Esophagus muscularis mucosa (tissue), 4 donors: ENCODE measurements around the gene BLNK. TPM values are rescaled to one million over a fixed set of nuclear protein-coding genes. Genes with fewer than 3 reads are reported as not detected.

Experiments
- DNase-seq: peaks from one replicate; pipeline ENCODE4 v3.0.0-alpha.2; 2017; ENCODE audit errors: extremely low spot score
- H3K27ac ChIP-seq, 4 donors: fragments of 200-600 bp; sonication (generic); replicated peaks in 1 of 4; 1 replicate in 3 of 4; 2 replicates in 1 of 4; pipeline ENCODE4 v1.5.1; 2016 to 2019; ENCODE audit warnings: mild to moderate bottlenecking in 1 of 4
- H3K27me3 ChIP-seq, 4 donors: fragments of 200-600 bp; sonication (generic); one replicate each; pipeline versions ENCODE4 v1.5.1 to v1.6.0; 2016 to 2019
- H3K36me3 ChIP-seq, 4 donors: fragments of 200-600 bp; sonication (generic); one replicate each; pipeline ENCODE4 v1.5.1; 2016 to 2019
- H3K4me1 ChIP-seq, 4 donors: fragments of 200-600 bp; sonication (generic); one replicate each; pipeline ENCODE4 v1.5.1; 2016 to 2019
- H3K4me3 ChIP-seq, 4 donors: fragments of 200-600 bp; sonication (generic); 1 replicate in 2 of 4; 2 replicates in 2 of 4; pipeline ENCODE4 v1.5.1; 2016 to 2019; ENCODE audit warnings: mild to moderate bottlenecking in 4 of 4, moderate library complexity in 1 of 4
- H3K9me3 ChIP-seq, 4 donors: fragments of 200-600 bp; sonication (generic); 1 replicate in 3 of 4; 2 replicates in 1 of 4; pipeline ENCODE4 v1.5.1; 2016 to 2019
- EP300 ChIP-seq: sonication (generic); formaldehyde crosslinking; IDR thresholded peaks from one replicate; pipeline ENCODE4 v1.6.1; 2017; ENCODE audit warnings: antibody characterized with exemption
- POLR2A ChIP-seq: fragments of 450-650 bp; IDR thresholded peaks from one replicate; pipeline ENCODE4 v1.6.1; 2017; ENCODE audit warnings: antibody characterized with exemption, moderate library complexity, mild to moderate bottlenecking, low read depth
- POLR2AphosphoS5 ChIP-seq, 2 donors: sonication (generic); formaldehyde crosslinking; IDR thresholded peaks; one replicate each; pipeline ENCODE4 v1.6.1; 2017; ENCODE audit warnings: antibody characterized with exemption in 2 of 2
- WGBS: methylation state at CpG from one replicate; pipeline ENCODE4 v1.1.5; 2018; 5-methylcytosine and 5-hydroxymethylcytosine counted together
- intact Hi-C: fragments of 100-400 bp; cut with DNase I; formaldehyde crosslinking; loops from one replicate; pipeline ENCODE4 v1.15.1; 2023
- total RNA-seq, 4 donors: library from RNA; depleted of rRNA; stranded (reverse); fragments of >200 nt; gene quantifications; one replicate each; pipeline versions ENCODE4 v1.1.0 to v1.2.1, GENCODE V29; 2016
- TF ChIP-seq, protein P1 (sequence below), 3 experiments: fragments of 200-600 bp in 2 of 3; fragments of 450-650 bp in 1 of 3; sonication (generic) in 2 of 3; IDR thresholded peaks; one replicate each; pipeline ENCODE4 v1.5.1; 2017 to 2019; ENCODE audit warnings: antibody characterized with exemption in 3 of 3, mild to moderate bottlenecking in 2 of 3, moderate library complexity in 1 of 3

Gene BLNK
- total RNA-seq, 4 donors from 2014 or later, result 0.86 to 5.0 (median 1.1) TPM

DNA sequence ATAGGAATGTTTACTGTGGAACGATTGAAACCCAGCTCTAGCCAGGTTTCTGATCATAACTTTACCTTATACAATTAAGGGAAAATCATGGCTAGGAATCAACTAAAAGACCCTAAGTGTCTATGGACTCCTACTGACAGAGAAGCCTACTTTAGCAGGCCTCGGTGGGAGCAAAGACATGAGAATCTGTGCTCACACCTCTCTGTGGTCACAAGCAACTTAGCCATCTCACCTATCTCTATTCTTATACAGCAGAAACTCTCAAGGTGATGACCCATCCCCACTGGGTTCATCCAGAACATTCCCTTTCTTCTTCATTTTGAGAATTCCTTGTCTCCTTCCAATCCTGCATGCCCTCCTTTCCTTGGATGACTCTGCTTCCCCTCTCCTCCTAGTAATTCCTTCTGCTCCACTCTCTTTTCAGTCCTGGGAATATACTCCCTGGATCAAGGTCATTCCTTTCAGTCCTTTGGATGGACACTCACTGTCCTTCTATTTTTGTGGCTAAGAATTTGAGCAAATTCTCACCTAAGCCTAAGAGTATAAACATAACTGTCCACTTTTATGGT, 2.9 kb downstream of the BLNK start:
- WGBS, result 83% methylated on average over 2 of the region's 2 CpGs
- H3K36me3 ChIP-seq, result no peaks in the 10 kb centered on the region
- no peaks in the 10 kb centered on the region for H3K9me3 ChIP-seq
- TF ChIP-seq POLR2AphosphoS5 (IDR thresholded peaks at IDR 0.05) (no peak), EP300 (no peak), POLR2A (no peak)
- TF ChIP-seq, protein P1, sequence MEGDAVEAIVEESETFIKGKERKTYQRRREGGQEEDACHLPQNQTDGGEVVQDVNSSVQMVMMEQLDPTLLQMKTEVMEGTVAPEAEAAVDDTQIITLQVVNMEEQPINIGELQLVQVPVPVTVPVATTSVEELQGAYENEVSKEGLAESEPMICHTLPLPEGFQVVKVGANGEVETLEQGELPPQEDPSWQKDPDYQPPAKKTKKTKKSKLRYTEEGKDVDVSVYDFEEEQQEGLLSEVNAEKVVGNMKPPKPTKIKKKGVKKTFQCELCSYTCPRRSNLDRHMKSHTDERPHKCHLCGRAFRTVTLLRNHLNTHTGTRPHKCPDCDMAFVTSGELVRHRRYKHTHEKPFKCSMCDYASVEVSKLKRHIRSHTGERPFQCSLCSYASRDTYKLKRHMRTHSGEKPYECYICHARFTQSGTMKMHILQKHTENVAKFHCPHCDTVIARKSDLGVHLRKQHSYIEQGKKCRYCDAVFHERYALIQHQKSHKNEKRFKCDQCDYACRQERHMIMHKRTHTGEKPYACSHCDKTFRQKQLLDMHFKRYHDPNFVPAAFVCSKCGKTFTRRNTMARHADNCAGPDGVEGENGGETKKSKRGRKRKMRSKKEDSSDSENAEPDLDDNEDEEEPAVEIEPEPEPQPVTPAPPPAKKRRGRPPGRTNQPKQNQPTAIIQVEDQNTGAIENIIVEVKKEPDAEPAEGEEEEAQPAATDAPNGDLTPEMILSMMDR (IDR thresholded peaks at IDR 0.05), result no peak
- no peak for DNase-seq
- intact Hi-C loops, result no loop called here
- no peak overlapping the region for H3K4me3 ChIP-seq
- no peak overlapping the region for H3K27ac ChIP-seq
- peaks cover 0 to 24% (median 18%) of the 10 kb centered on the region in 4 donors for H3K4me1 ChIP-seq
- no peaks in the 10 kb centered on the region for H3K27me3 ChIP-seq

- no peaks in the 10 kb centered on the region for H3K27me3 ChIP-seq
- DNase-seq, result peak; percentile 47
- WGBS, result 71% methylated on average over 4 of the region's 4 CpGs
- TF ChIP-seq, protein P1 (IDR thresholded peaks at IDR 0.05), result no peak
- no peak for TF ChIP-seq POLR2A
- TF ChIP-seq POLR2AphosphoS5 (IDR thresholded peaks at IDR 0.05), result no peak
- no peak for TF ChIP-seq EP300
- H3K36me3 ChIP-seq, result no peaks in the 10 kb centered on the region
- no peak overlapping the region for H3K27ac ChIP-seq
- no peaks in the 10 kb centered on the region for H3K9me3 ChIP-seq
- intact Hi-C loops, result no loop called here
- peaks cover 0 to 18% (median 16%) of the 10 kb centered on the region in 4 donors for H3K4me1 ChIP-seq
- H3K4me3 ChIP-seq, result no peak overlapping the region
These were observed 4.1 kb downstream of the BLNK start for GRCh38 chr10:96267234-96267705.

DNA sequence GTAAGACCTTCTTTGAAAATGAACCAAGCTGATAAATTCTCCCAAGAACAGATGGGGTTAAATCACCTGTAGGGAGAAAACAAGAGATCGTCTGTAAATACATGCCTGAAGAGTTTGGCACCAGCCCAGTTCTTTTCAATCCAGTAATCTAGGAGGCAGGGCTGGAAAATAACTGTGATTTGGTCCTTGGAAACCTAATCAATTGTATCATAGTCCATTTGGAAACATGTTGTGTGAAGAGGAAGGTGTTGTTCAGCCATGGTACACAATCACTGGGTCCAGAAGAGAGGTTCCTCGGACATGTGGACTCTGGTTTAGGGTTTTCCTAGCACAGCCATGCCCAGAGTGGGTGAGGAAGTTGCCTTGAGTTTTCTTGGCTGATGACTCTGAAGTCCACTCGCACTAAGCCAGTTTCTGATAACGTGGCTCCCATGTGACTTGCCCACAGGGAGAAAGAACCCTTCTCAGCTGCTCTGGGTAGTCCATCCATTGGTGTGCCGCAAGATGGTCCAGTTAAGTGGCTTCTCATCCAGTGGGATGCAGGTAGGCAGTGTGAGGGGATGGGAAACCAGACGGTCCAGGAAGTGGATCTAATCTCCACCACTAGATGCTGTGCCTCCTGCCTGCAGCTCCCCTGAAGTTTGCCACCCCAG, 5.1 kb downstream of the BLNK start:
- DNase-seq, result peak; percentile 74
- H3K27ac ChIP-seq, result no peak overlapping the region
- intact Hi-C loops, result no loop called here
- H3K27me3 ChIP-seq, result no peaks in the 10 kb centered on the region
- H3K36me3 ChIP-seq, result no peaks in the 10 kb centered on the region
- H3K4me1 ChIP-seq, result peaks cover 0 to 8% (median 6%) of the 10 kb centered on the region in 4 donors
- H3K9me3 ChIP-seq, result no peaks in the 10 kb centered on the region
- no peak overlapping the region for H3K4me3 ChIP-seq
- 78% methylated on average over 6 of the region's 6 CpGs for WGBS
- TF ChIP-seq EP300 (no peak), POLR2AphosphoS5 (IDR thresholded peaks at IDR 0.05) (no peak), POLR2A (no peak)
- TF ChIP-seq, protein P1 (IDR thresholded peaks at IDR 0.05), result no peak

DNA sequence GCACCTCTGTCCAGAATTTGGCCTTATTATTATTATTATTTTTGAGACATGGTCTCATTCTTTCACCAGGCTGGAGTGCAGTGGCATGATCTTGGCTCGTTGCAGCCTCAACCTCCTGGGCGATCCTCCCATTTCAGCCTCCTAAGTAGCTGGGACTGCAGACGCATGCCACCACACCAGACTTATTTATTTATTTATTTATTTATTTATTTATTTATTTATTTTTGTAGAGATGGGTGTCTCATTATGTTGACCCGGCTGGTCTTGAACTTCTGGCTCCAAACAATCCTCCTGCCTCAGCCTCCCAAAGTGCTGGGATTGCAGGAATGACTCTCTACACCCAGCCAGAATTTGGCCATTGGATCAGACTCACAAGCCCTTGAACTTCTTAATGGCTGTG, 6.4 kb downstream of the BLNK start:
- TF ChIP-seq, protein P1 (IDR thresholded peaks at IDR 0.05), result no peak
- no peak for TF ChIP-seq POLR2AphosphoS5 (IDR thresholded peaks at IDR 0.05)
- no peak for TF ChIP-seq EP300
- TF ChIP-seq POLR2A, result no peak
- H3K9me3 ChIP-seq, result no peaks in the 10 kb centered on the region
- intact Hi-C loops, result no loop called here
- H3K36me3 ChIP-seq, result no peaks in the 10 kb centered on the region
- 86% methylated on average over 4 of the region's 4 CpGs for WGBS
- no peak overlapping the region for H3K27ac ChIP-seq
- no peaks in the 10 kb centered on the region for H3K4me1 ChIP-seq
- H3K27me3 ChIP-seq, result no peaks in the 10 kb centered on the region
- DNase-seq, result peak; percentile 29
- H3K4me3 ChIP-seq, result no peak overlapping the region
